Psoas muscle (tissue), 8 donors: ENCODE measurements around the gene PRSS2. TPM values are rescaled to one million over a fixed set of nuclear protein-coding genes. Genes with fewer than 3 reads are reported as not detected.
"Not testable (repeated sequence)": the region's sequence is repeated elsewhere in the genome, so short reads cannot be mapped to it uniquely, and the experiment has no call there.

Experiments
- ATAC-seq, 4 donors: fragments of 200-7000 bp; cut with Tn5 transposase; one replicate each; pipeline ENCODE4 v1.9.1; 2020; ENCODE audit warnings: moderate library complexity in 3 of 4, mild to moderate bottlenecking in 2 of 4
- DNase-seq, 2 donors: peaks; one replicate each; pipeline ENCODE4 v3.0.0-alpha.2; 2020
- H3K27ac ChIP-seq: fragments of 200-600 bp; one replicate; pipeline ENCODE4 v1.8.0; 2022
- H3K27me3 ChIP-seq, 3 donors: fragments of 200-600 bp in 1 of 3; one replicate each; pipeline versions ENCODE4 v1.6.1 to v1.8.0; 2013 to 2022; ENCODE audit warnings: low read length in 2 of 3, mild to moderate bottlenecking in 2 of 3, moderate library complexity in 1 of 3; ENCODE audit not compliant: insufficient read depth in 3 of 3
- H3K36me3 ChIP-seq, 2 donors: fragments of 200-600 bp in 1 of 2; one replicate each; pipeline versions ENCODE4 v1.6.1 to v1.8.0; 2013 to 2022; ENCODE audit warnings: low read depth in 1 of 2, mild to moderate bottlenecking in 1 of 2, moderate library complexity in 1 of 2; ENCODE audit not compliant: insufficient read depth in 1 of 2
- H3K4me1 ChIP-seq: fragments of 200-600 bp; one replicate; pipeline ENCODE4 v1.8.0; 2022
- H3K4me3 ChIP-seq: fragments of 200-600 bp; one replicate; pipeline ENCODE4 v1.8.0; 2022; ENCODE audit warnings: mild to moderate bottlenecking
- H3K9me3 ChIP-seq: fragments of 200-600 bp; one replicate; pipeline ENCODE4 v1.8.0; 2022
- CTCF ChIP-seq: fragments of 200-600 bp; IDR thresholded peaks from one replicate; pipeline ENCODE4 v1.8.0; 2022; ENCODE audit warnings: antibody characterized with exemption
- WGBS, 3 donors: extraction: QIAGEN DNeasy Blood & Tissue Kit; methylation state at CpG; one replicate each; pipeline versions ENCODE4 v1.1.6 to v1.1.7; 2013; 5-methylcytosine and 5-hydroxymethylcytosine counted together
- intact Hi-C, 2 donors: fragments of 100-400 bp; cut with DNase I; formaldehyde crosslinking; loops; one replicate each; pipeline versions ENCODE4 v1.11.0 to v1.14.2; 2022
- polyA plus RNA-seq, 3 donors: library from polyadenylated mRNA; stranded (reverse); fragments of 200-250 nt; gene quantifications; one replicate each; pipeline ENCODE4 v1.2.3, GENCODE V29; 2013
- total RNA-seq, 4 donors: library from RNA; stranded (reverse); fragmentation: NEBNext Ultra II Directional in 2 of 4; extraction: Animal tissue kit (Norgen Biotek cat#: 25700) in 2 of 4; gene quantifications; one replicate each; pipeline versions ENCODE4 v1.2.1 to v1.2.4, GENCODE V29; 2021 to 2023
- donor health status: healthy with polysubstance abuse.
- donor health status: DM: no; HTN: no; CAD: no; lungs with moderate emphysema.
- donor health status: Bipolar disorder and iron deficiency.
- donor health status: healthy.
- donor health status: DM: yes; HTN: yes; CAD: no.
- donor health status: DM: no; HTN: no; CAD: no.
- donor health status: DM: no; HTN: no; CAD: no.
- donor health status: DM: yes; HTN: yes; CAD: no.

The PRSS2 gene
- total and polyA plus RNA-seq, 7 donors, result 0.04 to 6.2 (median 1.7) TPM; not detected in 2

GRCh38 chr7:142759433-142759832 lies 11.3 kb upstream of the PRSS2 start:
- intact Hi-C loops, result no loop called here
- Histone ChIP-seq H3K4me1 (no peaks in the 10 kb centered on the region), H3K27me3 (no peaks in the 10 kb centered on the region), H3K4me3 (no peak overlapping the region), H3K36me3 (no peaks in the 10 kb centered on the region), H3K27ac (no peak overlapping the region), H3K9me3 (no peaks in the 10 kb centered on the region)
- WGBS, 3 donors, result 93 to 97% (median 94%) methylated on average over 1 of the region's 1 CpG
- TF ChIP-seq CTCF, result no peak
- ATAC-seq (no peak), DNase-seq (no peak)

GRCh38 chr7:142760071-142760642 lies 10.6 kb upstream of the PRSS2 start:
- ATAC-seq (no peak), DNase-seq (no peak)
- no peaks in the 10 kb centered on the region for H3K36me3 ChIP-seq
- no peaks in the 10 kb centered on the region for H3K4me1 ChIP-seq
- no peak overlapping the region for H3K27ac ChIP-seq
- intact Hi-C loops, result no loop called here
- 61 to 92% (median 72%) methylated on average over 5 of the region's 5 CpGs for WGBS, 3 donors
- no peak overlapping the region for H3K4me3 ChIP-seq
- TF ChIP-seq CTCF, result no peak
- no peaks in the 10 kb centered on the region for H3K9me3 ChIP-seq
- no peaks in the 10 kb centered on the region for H3K27me3 ChIP-seq

GRCh38 chr7:142761606-142762005 lies 9.2 kb upstream of the PRSS2 start:
- ATAC-seq, H3K27ac ChIP-seq, H3K36me3 ChIP-seq, H3K4me1 ChIP-seq, H3K9me3 ChIP-seq, DNase-seq, intact Hi-C loops, H3K4me3 ChIP-seq, H3K27me3 ChIP-seq: not testable (repeated sequence)
- WGBS, 3 donors, result 64 to 89% (median 76%) methylated on average over 2 of the region's 2 CpGs

- Histone ChIP-seq H3K9me3 (no peaks in the 10 kb centered on the region), H3K4me3 (no peak overlapping the region), H3K27ac (no peak overlapping the region), H3K36me3 (no peaks in the 10 kb centered on the region), H3K27me3 (no peaks in the 10 kb centered on the region), H3K4me1 (no peaks in the 10 kb centered on the region)
- TF ChIP-seq CTCF, result no peak
- ATAC-seq (no peak), DNase-seq (no peak)
- 70 to 95% (median 85%) methylated on average over 1 of the region's 1 CpG for WGBS, 3 donors
- intact Hi-C loops, result no loop called here
Observed at GRCh38 chr7:142762104-142762503, 8.7 kb upstream of the PRSS2 start.

GRCh38 chr7:142767451-142767850 lies 3.3 kb upstream of the PRSS2 start:
- Histone ChIP-seq H3K9me3 (no peaks in the 10 kb centered on the region), H3K27me3 (no peaks in the 10 kb centered on the region), H3K27ac (no peak overlapping the region), H3K36me3 (no peaks in the 10 kb centered on the region), H3K4me1 (no peaks in the 10 kb centered on the region), H3K4me3 (no peak overlapping the region)
- DNase-seq (no peak), ATAC-seq (no peak)
- no peak for TF ChIP-seq CTCF
- WGBS, 3 donors, result 63 to 81% (median 67%) methylated on average over 3 of the region's 3 CpGs
- intact Hi-C loops, result no loop called here
